Loucy (cell line): ENCODE results near the gene C2CD3.
A peak's percentile ranks its signal among the peaks of the same experiment; 100 is the strongest.

Experiments
- H2AFZ ChIP-seq: fragments of 200-600 bp; sonication (generic); 2 replicates; pipeline ENCODE4 v1.6.0; 2016; ENCODE audit warnings: antibody characterized with exemption, mild to moderate bottlenecking, low read length, moderate library complexity
- H3F3A ChIP-seq: fragments of 200-600 bp; 2 replicates; pipeline ENCODE4 v1.6.0; 2016; ENCODE audit warnings: antibody characterized with exemption, low read depth, mild to moderate bottlenecking
- H3K27me3 ChIP-seq: fragments of 200-600 bp; sonication (generic); 2 replicates; pipeline ENCODE4 v1.6.1; 2014; ENCODE audit warnings: low read length, mild to moderate bottlenecking; ENCODE audit not compliant: insufficient read depth, poor library complexity, severe bottlenecking
- H3K36me3 ChIP-seq: fragments of 200-600 bp; sonication (generic); 2 replicates; pipeline ENCODE4 v1.6.1; 2016; ENCODE audit warnings: low read length; ENCODE audit not compliant: insufficient read depth
- H3K4me1 ChIP-seq: fragments of 200-600 bp; sonication (generic); 2 replicates; pipeline ENCODE4 v1.5.1; 2014; ENCODE audit warnings: low read length, mild to moderate bottlenecking; ENCODE audit not compliant: insufficient read depth, poor library complexity, severe bottlenecking
- H3K4me2 ChIP-seq: fragments of 200-600 bp; sonication (generic); 2 replicates; pipeline ENCODE4 v1.6.0; 2014; ENCODE audit warnings: antibody characterized with exemption, low read length, low read depth, mild to moderate bottlenecking; ENCODE audit not compliant: poor library complexity, severe bottlenecking
- H3K4me3 ChIP-seq: fragments of 200-600 bp; sonication (generic); 2 replicates; pipeline ENCODE4 v1.5.1; 2014; ENCODE audit warnings: low read length, mild to moderate bottlenecking, mixed read lengths; ENCODE audit not compliant: poor library complexity, severe bottlenecking
- H3K79me2 ChIP-seq: fragments of 200-600 bp; sonication (generic); 2 replicates; pipeline ENCODE4 v1.6.1; 2014; ENCODE audit warnings: low read length; ENCODE audit not compliant: insufficient read depth
- H3K9ac ChIP-seq: fragments of 200-600 bp; sonication (generic); 2 replicates; pipeline ENCODE4 v1.6.0; 2014; ENCODE audit warnings: mild to moderate bottlenecking, low read depth, low read length, moderate library complexity; ENCODE audit not compliant: poor library complexity, severe bottlenecking
- H3K9me2 ChIP-seq: fragments of 200-600 bp; sonication (generic); replicated peaks from 2 replicates; pipeline ENCODE4 v1.6.1; 2016; ENCODE audit warnings: low read depth, low read length, mixed read lengths
- H3K9me3 ChIP-seq: fragments of 200-600 bp; sonication (generic); 2 replicates; pipeline ENCODE4 v1.6.1; 2014; ENCODE audit warnings: mild to moderate bottlenecking, antibody characterized with exemption, low read length, low read depth; ENCODE audit not compliant: insufficient read depth
- H4K20me1 ChIP-seq: fragments of 200-600 bp; sonication (generic); 2 replicates; pipeline ENCODE4 v1.6.0; 2014; ENCODE audit warnings: antibody characterized with exemption, low read length, mild to moderate bottlenecking; ENCODE audit not compliant: insufficient read depth, poor library complexity, severe bottlenecking
- CTCF ChIP-seq: fragments of 200-600 bp; sonication (generic); conservative IDR thresholded peaks from 2 replicates; pipeline ENCODE4 v1.5.1; 2014; ENCODE audit warnings: mild to moderate bottlenecking, antibody characterized with exemption, low read length
- EZH2phosphoT487 ChIP-seq: fragments of 200-600 bp; IDR thresholded peaks from 2 replicates; pipeline ENCODE4 v1.6.1; 2018; ENCODE audit warnings: antibody characterized with exemption, mild to moderate bottlenecking, moderate library complexity, borderline replicate concordance

The C2CD3 gene

DNA sequence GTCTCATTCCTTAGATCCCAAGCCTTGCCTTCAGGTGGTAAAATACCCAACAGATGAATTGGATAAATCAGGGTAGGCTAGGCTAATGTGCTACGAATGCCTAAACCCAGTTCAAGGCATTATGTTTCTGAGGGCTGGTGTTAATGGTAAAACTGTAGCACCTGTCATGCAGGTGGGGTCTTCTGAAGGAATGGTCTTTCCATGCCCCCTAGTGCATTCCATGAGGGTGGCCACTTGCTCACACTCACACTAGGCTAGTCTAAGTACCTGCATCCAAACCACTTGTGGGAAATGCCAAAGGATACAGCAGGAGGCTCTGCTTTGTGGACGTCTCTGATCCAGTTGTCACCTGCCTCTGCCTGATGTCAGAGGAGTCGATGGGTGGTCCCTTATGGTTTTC lies 137.8 kb downstream of the C2CD3 start:
- H3K36me3 ChIP-seq = peaks cover 63% of the 10 kb centered on the region; the same call in 1 of the 2 replicates

GRCh38 chr11:74030723-74031676 lies 139.8 kb downstream of the C2CD3 start:
- peaks cover 47% of the 10 kb centered on the region; the same call in 1 of the 2 replicates for H3K36me3 ChIP-seq
- H2AFZ ChIP-seq = no peak overlapping the region
- H3K9ac ChIP-seq = no peak overlapping the region
- no peaks in the 10 kb centered on the region for H3F3A ChIP-seq
- no peaks in the 10 kb centered on the region for H3K27me3 ChIP-seq
- no peak overlapping the region for H3K4me3 ChIP-seq
- no peaks in the 10 kb centered on the region for H3K4me1 ChIP-seq
- H3K4me2 ChIP-seq = no peak overlapping the region
- H3K79me2 ChIP-seq = no peaks in the 10 kb centered on the region
- TF ChIP-seq CTCF = no peak
- TF ChIP-seq EZH2phosphoT487 = no peak
- no peaks in the 10 kb centered on the region for H3K9me3 ChIP-seq
- H4K20me1 ChIP-seq = no peaks in the 10 kb centered on the region
- H3K9me2 ChIP-seq = no peaks in the 10 kb centered on the region

More for the DNA sequence above, 137.8 kb downstream of the C2CD3 start:
- no peak overlapping the region for H3K9ac ChIP-seq
- no peak overlapping the region for H3K4me2 ChIP-seq
- no peaks in the 10 kb centered on the region for H3F3A ChIP-seq
- H3K9me2 ChIP-seq = no peaks in the 10 kb centered on the region
- H3K9me3 ChIP-seq = no peaks in the 10 kb centered on the region
- TF ChIP-seq CTCF = peak; percentile 25; the same call in 1 of the 2 replicates
- no peak for TF ChIP-seq EZH2phosphoT487
- no peaks in the 10 kb centered on the region for H4K20me1 ChIP-seq
- H3K4me3 ChIP-seq = no peak overlapping the region
- H3K79me2 ChIP-seq = no peaks in the 10 kb centered on the region
- no peaks in the 10 kb centered on the region for H3K4me1 ChIP-seq
- no peak overlapping the region for H2AFZ ChIP-seq
- H3K27me3 ChIP-seq = no peaks in the 10 kb centered on the region

GRCh38 chr11:74025467-74026166 lies 145.2 kb downstream of the C2CD3 start:
- H4K20me1 ChIP-seq = no peaks in the 10 kb centered on the region
- no peaks in the 10 kb centered on the region for H3K27me3 ChIP-seq
- no peaks in the 10 kb centered on the region for H3F3A ChIP-seq
- H2AFZ ChIP-seq = no peak overlapping the region
- H3K9me2 ChIP-seq = no peaks in the 10 kb centered on the region
- H3K36me3 ChIP-seq = peaks cover 4% of the 10 kb centered on the region; the same call in 1 of the 2 replicates
- H3K79me2 ChIP-seq = no peaks in the 10 kb centered on the region
- peaks cover 3% of the 10 kb centered on the region for H3K4me1 ChIP-seq
- TF ChIP-seq CTCF (no peak), EZH2phosphoT487 (no peak)
- no peak overlapping the region for H3K4me3 ChIP-seq
- no peak overlapping the region for H3K4me2 ChIP-seq
- H3K9me3 ChIP-seq = no peaks in the 10 kb centered on the region
- H3K9ac ChIP-seq = no peak overlapping the region
